Measurements from ENCODE around the gene MXD4. TPM values are rescaled to one million over a fixed set of nuclear protein-coding genes. Genes with fewer than 3 reads are reported as not detected.

The MXD4 gene
- total and polyA plus RNA-seq, 2 of the 13 experiments (the other 11 are each of a cell fraction or from before 2014, with no cell fraction given) = 29.0 to 31.3 TPM

GRCh38 chr4:2290488-2290887, 28.6 kb upstream of the MXD4 start (continued):
- TF ChIP-seq GFI1 (CRISPR knock-in tag; IDR thresholded peaks at IDR 0.05; ENCODE audit: borderline replicate concordance) (no peak), HNRNPK (IDR thresholded peaks at IDR 0.05; ENCODE audit: low read depth, low read length, poor library complexity, severe bottlenecking) (no peak)

- Histone ChIP-seq H3K4me3 (replicated peaks in 1 of 3; ENCODE audit: insufficient read depth in 1 of 3, low read depth in 2 of 3, low read length in 3 of 3) (no peak overlapping the region), H3K4me1 (ENCODE audit: insufficient read depth, low read length) (no peaks in the 10 kb centered on the region), H3K9me3 (ENCODE audit: low read length) (no peaks in the 10 kb centered on the region), H3K4me2 (ENCODE audit: low read depth, low read length) (no peak overlapping the region), H3K9ac (ENCODE audit: insufficient read depth, low read depth, low read length) (no peak overlapping the region), H3K36me3 (replicated peaks in 1 of 2; ENCODE audit: control insufficient read depth in 1 of 2, insufficient read depth in 2 of 2, low read length in 2 of 2) (no peaks in the 10 kb centered on the region), H4K20me1 (ENCODE audit: insufficient read depth, low read length) (no peaks in the 10 kb centered on the region), H3K79me2 (ENCODE audit: insufficient read depth, low read length) (no peaks in the 10 kb centered on the region), H3K27me3 (ENCODE audit: control insufficient read depth in 1 of 2, insufficient read depth in 2 of 2, low read length in 2 of 2) (peaks cover 4 to 61% of the 10 kb centered on the region in 2 experiments; a peak in 4 of 5 replicates), H2AFZ (ENCODE audit: low read length) (no peak overlapping the region), H3K27ac (ENCODE audit: extremely low read length, insufficient read depth, low read length) (no peak overlapping the region)
- no TSS peak for BruUV-seq (replicated peaks)
- no peak for FAIRE-seq
- no peak for TF ChIP-seq ZNF234 (CRISPR knock-in tag; conservative IDR thresholded peaks at IDR 0.05)
- TF ChIP-seq SIN3B (IDR thresholded peaks at IDR 0.05; ENCODE audit: low read length) = no peak
- TF ChIP-seq SNAPC4 (CRISPR knock-in tag; IDR thresholded peaks at IDR 0.05) = no peak
- no peak for TF ChIP-seq ZNF296 (CRISPR knock-in tag; conservative IDR thresholded peaks at IDR 0.05)
- TF ChIP-seq FOSL1 (CRISPR knock-in tag; IDR thresholded peaks at IDR 0.05; ENCODE audit: borderline replicate concordance) = no peak
- TF ChIP-seq ELF3 (CRISPR knock-in tag; IDR thresholded peaks at IDR 0.05) = no peak
- WGBS (ENCODE audit: low lambda C conversion rate) = no CpG with 5 or more reads among the region's 11 CpGs
- intact Hi-C loops (cut with micrococcal nuclease; ENCODE audit: unreplicated experiment) (no loop called here), in situ Hi-C loops (cut with HindIII; ENCODE audit: extremely low pct_ligation_motif_present, low pct_unique_long_range_greater_than_20kb) (no loop called here)
- 0 out of 3 replicates have a peak, but pooled peaks have one; percentile 18 for ATAC-seq
- POLR2A ChIA-PET = no interaction called here
- CTCF ChIA-PET (ENCODE audit: low intra/inter-chr PET ratio, low total read pairs) = no interaction called here
- DNase-seq (ENCODE audit: low spot score) = no peak
These were observed 28.0 kb upstream of the MXD4 start for GRCh38 chr4:2289955-2290333.

All from HepG2 (cell line).